ENCODE data around the gene PFDN1.

The PFDN1 gene

DNA sequence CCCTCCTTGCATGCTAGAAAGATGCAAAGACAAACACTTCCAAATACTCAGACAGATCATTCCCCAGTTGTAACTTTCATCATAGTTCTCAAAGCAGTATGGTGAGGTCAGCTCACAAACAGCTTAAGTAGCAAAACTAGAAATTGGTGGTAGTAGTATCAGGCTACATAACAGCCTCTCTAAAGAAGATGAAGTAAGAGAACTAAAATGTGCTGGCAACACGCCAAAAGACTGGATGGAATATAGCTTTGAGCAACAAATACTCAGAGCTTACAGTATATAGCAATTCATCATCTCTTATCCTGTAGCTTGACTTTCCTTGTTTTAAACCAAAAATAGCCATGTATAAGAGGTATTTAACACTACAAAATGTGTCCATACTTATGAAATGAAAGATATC lies 7.5 kb downstream of the PFDN1 start:
- no peak for DNase-seq (ENCODE audit: low read depth)

DNA sequence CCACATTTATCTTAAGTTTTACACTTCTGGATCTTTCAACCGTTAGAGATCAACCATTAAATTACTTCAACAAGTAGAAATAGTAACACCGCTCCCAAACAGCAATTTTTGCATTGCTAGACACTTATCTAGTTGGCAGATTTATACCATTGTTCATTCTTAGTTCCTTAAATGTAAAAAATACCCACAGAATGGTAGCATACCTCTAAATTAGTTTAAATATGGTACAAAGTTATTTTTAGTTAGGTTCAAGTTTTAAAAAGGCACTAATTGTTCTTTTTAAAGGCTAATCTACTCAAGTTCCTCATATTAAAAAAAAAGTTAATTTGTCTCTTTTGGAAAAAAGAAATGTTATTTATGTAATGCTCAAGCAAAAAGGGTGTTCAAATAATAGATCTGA lies 8.1 kb downstream of the PFDN1 start:
- no peak for DNase-seq (ENCODE audit: low read depth)

DNA sequence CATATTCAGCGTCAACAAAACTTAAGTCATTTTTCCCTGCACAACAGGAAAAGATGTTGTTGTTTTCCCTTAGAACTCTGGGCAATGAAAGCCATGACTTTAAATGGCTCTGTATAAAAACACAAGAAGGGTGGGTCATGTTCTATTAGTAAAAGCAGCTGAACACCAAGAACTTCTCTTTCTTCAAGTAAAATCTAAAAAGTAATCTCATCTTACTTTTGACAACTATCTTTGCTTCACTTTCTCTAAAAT lies 9.1 kb downstream of the PFDN1 start:
- DNase-seq (ENCODE audit: low read depth), result no peak

DNA sequence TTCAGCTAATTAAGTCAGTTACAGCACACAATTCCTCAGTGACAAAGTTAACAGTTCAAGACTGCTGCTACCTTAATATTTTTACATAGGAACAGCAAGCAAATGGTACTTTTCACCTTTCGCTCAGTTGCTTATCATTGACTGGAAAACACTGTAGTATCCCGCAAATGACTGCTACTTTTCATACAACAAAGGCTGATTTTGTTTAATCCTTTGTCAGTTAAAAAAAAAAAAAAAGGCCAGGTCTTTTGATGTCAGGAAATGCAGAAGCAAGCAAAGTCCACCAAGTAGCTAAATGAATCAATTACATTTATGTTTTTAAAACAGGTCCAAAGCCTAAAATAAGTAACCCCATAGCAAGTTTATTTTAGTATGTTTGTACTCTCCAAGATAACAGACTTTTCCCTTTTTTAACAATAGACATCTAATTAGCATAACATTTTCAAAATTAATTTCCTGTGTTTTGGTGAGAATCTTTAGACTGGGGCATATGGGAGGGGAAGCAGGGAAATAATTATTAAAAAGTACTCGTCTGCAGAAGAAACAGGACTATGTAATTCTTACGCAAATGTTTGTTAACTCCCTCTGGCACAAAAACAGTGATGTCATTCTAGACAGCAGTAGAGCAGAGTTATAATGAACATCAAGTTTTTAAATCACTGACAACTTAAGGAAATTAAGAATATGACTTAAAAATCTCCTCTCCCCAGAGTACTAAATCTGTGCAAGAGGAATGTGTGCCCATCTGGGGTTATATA lies 9.6 kb downstream of the PFDN1 start:
- DNase-seq (ENCODE audit: low read depth), result no peak

DNA sequence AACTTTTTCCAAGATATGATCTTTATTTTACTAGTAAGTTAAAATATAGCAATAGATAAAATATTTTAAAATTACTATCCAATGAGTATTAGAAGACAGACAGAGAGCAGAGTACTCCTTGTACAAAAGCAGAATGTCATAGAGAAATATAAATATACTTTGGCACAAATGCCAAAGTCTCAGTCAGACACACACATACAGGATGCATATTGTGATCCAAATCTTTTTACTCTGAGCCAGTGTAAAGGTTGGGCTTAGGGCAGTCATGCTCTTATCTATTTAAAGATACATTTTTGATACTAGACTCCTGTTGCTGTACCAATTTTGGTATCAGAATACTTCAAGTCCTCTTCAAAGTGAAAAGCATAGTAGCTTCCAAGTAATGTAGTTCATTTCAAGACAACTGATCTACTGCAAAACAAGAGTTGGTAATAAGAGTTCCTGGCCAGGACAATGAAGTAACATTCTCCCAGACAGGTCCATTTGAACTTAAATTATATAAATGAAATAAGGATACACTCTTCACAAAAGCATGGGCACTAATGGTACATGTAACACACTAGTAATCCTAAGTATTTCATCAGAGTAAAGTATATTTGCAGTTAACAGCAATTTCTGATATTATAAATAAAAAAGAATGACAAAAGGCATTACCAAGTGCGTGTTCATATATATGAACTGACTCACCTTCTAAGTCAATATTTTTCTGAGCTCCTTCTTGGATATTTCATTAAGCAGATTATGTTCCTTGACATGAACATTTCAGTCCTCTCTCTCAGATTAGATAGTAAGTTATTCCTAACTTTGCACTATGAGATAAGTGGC lies 10.5 kb downstream of the PFDN1 start:
- DNase-seq (ENCODE audit: low read depth), result no peak

DNA sequence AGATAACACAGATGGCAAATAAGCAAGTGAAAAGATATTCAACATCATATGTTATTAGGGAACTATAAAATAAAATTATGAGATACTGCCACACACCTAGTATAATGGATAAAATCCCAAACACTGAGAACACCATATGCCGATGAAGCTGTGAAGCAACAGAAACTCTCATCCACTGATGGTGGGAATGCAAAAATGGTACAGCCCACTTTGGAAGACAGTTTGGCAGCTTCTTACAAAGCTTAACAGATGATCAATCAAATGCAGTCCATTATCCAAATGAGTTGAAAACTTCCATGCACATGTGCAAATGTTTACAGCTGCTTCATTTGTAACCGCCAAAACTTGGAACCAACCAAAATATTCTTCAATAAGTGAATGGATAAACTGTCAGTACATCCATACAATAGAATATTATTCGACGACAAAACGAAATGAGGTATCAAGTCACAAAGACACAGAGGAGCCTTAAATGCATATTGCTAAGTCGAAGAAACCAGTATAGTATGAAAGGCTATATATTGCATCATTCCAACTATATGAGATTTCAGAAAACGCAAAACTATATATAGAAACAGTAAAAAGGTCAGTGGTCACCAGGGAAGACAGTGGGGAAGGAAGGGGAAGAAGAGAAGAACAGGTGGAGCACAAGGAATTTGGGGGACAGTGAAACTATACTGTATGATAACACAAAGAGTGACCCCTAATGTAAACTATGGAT lies 14.9 kb downstream of the PFDN1 start:
- DNase-seq (ENCODE audit: low read depth), result no peak

DNA sequence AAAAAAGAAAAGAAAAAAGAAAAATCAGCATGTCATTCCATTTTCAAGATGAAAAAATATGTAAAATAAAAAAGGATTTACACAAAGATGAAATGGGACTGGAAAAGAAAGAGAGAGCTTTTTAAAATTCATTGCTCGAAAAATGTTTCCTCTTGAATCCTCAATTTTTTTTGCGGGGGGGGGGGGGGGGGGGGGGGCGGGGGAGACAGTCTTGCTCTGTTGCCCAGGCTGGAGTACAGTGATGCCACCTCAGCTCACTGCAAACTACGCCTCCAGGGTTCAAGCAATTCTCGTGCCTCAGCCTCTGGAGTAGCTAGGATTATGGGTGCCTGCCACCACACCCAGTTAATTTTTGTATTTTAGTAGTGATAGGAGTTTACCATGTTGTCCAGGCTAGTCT lies 16.5 kb downstream of the PFDN1 start:
- no peak for DNase-seq (ENCODE audit: low read depth)

DNA sequence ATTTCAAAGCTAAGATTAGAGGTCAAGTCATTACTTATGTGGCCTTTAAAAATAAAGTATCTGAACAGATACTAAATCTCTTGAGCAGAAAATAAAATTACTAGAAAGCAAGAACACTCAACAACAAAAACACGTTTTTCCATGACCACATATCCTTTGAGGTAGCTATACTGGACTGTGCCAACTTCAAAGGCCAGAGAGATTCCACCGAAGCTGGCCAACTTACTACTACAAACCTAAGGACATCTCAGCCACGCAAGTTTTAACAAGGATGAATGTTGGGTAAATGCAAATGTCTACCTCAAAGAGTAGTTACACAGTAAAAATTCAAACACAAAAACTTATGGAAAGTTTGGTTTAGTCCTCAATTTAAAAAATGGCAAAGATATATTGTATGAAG lies 18.9 kb downstream of the PFDN1 start:
- DNase-seq (ENCODE audit: low read depth), result no peak

DNA sequence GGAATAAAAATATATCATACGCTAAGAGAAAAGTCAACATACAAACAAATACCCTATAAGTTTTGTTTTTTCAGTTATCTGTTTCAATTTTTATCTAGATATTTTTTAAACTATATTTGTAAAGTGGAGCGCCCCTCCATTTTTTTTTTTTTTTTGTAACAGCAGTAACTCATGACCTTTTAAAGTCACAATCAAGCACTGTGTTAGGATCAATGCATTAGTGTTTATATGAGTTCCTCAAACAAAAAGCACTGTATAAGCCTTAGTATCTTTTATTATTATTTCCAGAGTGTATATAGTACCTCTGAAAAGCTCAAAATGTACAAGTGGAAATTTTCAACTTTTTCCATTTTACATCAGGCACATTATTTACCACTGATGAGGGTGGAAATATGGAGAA lies 20.6 kb downstream of the PFDN1 start:
- no peak for DNase-seq (ENCODE audit: low read depth)

DNA sequence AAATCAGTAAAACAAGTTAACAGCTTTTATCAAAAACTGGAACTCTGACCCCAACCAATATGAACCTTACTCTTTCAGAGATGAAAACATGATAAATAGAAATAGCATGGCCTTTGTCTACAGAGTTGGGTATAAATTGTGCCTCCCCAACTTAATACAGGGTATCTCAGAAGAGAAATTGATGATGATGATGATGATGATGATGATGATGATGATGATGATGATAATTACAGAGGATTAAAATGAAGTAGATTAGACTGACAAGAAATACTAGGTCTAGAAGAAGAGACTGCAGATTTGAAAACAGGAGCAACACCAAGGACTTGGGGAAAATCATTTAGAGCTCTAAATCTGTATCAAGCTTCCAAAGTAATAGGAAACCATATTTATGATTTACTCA lies 27.1 kb downstream of the PFDN1 start:
- DNase-seq (ENCODE audit: low read depth), result no peak

DNA sequence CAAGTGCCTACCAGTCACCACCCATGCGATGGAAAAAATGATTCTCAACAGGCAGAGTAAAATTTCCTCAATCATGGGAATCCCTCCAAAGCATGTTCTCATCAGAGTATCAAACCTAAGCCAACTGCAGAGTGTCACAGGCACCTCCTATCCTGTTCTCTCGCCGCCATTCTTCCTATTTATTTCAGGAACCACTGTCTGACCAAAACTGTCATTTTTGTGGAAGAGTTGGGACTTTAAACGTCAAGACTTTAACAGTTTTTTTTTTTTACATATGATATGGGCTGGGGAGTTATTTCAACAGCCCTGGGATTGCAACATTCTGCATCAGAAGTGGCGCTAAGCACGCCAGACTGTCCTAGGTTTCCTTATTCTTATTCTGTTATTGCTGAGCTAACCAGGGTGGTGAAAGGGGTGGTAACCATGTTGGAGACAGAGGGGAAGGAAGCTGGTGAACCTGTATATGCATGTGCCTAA lies 29.5 kb downstream of the PFDN1 start:
- DNase-seq (ENCODE audit: low read depth), result no peak

DNA sequence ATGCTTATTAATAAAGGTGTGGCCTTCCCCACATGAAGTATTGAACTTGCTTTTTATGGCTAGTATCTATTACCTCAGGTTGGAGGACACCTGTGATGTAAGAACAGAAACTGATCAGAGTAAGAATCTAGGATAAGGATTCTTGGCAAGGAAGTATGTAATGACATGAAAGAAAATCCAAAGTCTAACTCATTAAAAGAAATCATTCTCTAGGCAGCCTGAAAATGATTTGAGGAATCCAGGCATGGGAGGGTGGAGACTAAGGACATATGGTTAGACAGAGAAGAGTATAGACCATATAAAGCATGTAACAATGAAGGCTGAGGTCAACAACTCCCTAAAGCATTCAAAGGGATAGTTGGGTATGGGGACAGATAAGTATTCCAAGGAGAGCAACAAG lies 32.9 kb downstream of the PFDN1 start:
- DNase-seq (ENCODE audit: low read depth), result no peak

DNA sequence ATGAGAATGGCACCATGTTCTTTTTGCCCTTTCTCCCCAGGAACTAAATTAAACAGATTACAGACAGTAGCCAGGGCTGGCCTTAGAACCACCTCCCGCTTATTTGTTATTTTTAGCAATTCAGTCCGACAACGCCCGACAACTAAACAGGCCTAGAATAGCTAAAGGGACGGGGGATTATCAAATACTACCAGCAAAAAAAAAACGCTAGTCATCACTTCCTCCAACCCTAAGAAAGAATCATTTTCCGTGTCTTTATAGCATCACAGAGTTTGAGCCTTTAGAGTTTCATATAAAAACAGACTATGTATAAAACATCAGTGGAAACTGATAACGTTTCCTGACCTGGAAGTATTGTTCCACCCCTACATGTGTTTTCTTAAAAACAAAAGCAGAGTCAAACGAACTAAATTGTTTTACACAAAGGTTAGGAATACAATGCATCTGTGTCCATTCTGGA lies 35.3 kb downstream of the PFDN1 start:
- DNase-seq (ENCODE audit: low read depth), result no peak

DNA sequence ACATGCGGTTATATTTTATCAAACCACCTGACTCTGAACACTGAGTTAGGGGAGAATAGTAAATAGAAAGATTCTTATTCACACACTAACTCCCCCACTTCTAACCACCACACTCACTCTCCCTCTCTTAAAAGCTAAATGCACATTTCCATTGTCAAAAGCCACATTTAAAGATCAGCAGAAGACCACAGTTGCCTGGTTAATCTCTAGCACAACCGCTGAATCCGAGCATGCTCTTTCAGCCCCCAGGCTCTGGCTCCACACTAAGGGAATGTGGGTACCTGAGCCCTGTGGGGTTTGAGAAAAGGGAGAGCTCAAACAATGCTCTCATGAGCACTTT lies 35.7 kb downstream of the PFDN1 start:
- no peak for DNase-seq (ENCODE audit: low read depth)

DNA sequence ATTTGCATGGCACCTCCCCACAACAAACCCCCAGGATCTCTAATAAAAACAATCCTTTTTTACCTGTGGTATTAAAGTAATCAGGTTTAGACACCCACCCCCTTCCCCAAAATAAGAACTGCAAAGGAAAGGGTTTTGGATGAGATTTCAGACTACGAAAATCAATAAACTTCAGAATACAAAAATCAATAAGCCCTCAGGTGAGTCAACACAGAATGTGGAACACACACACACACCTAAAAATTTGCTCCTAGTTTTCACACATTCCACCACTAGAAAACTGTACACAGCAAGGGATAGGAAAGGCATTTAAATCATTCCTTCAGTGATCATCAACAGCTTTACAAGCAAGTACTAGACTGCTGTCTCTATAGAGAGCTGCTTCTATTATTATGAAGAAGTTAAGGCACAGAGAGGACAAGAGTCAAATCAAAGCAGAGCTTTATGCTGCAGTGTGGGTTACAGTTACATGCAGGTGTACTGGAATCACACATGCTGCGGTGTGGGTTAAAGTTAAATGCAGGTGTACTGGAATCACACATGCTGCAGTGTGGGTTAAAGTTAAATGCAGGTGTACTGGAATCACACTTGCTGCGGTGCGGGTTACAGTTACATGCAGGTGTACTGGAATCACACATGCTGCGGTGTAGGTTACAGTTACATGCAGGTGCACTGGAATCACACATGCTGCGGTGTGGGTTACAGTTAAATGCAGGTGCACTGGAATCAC lies 36.3 kb downstream of the PFDN1 start:
- DNase-seq (ENCODE audit: low read depth), result no peak

DNA sequence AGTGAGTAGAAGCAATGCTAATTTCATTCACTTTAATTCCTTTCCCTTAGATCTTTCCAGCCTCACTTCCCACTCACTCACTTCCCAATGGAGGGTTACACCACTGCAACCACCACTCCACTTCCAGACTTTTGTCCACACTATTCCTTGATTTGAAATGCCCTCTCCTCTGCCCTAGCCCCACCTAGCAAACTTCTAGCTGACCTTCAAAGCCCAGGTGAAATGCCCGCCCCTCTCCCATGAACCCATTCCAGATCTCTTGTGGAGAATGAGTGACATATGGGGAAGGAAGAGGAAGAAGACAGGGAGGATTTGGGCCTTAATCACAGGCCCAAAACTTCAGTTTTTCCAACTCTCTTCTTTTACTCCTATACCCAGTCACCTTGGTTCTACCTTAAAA lies 37.1 kb downstream of the PFDN1 start:
- no peak for DNase-seq (ENCODE audit: low read depth)

DNA sequence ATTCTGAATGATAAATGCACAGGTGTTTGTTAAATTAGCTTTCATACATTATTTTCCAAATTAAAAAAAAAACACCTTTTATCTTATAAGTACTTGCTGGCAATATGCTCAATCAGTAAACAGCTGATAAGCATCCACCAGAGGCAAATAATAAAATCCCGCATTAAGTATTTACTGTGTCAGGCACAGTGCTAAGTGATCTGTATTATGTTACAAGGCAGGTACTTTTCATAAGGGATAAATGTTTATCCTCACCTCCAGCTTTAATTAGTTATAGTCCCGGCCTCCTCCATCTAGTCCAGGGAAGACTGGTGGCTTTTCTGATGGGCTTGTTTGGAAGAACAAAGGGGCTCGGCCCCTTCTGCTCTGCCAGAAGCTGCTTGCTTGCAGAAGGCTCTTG lies 40.1 kb downstream of the PFDN1 start:
- no peak for DNase-seq (ENCODE audit: low read depth)

DNA sequence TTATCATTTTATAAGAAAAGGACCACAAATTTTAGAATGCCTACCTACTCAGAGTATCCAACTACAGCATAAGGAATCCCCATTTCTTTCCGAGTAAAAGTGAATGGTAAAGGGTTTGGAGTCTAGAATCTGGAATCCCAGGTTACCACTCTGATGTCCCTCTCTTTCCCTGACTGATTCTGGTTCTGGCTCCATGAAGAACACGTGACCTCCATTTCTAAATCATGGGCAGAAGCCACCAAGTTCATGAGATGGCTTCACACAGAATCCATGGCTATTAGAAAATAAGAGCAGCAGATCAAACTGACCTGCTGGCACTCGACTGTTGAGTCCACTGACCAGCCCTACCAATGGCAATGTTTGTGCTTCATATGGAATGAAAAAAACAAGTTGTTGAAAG lies 40.7 kb downstream of the PFDN1 start:
- no peak for DNase-seq (ENCODE audit: low read depth)

DNA sequence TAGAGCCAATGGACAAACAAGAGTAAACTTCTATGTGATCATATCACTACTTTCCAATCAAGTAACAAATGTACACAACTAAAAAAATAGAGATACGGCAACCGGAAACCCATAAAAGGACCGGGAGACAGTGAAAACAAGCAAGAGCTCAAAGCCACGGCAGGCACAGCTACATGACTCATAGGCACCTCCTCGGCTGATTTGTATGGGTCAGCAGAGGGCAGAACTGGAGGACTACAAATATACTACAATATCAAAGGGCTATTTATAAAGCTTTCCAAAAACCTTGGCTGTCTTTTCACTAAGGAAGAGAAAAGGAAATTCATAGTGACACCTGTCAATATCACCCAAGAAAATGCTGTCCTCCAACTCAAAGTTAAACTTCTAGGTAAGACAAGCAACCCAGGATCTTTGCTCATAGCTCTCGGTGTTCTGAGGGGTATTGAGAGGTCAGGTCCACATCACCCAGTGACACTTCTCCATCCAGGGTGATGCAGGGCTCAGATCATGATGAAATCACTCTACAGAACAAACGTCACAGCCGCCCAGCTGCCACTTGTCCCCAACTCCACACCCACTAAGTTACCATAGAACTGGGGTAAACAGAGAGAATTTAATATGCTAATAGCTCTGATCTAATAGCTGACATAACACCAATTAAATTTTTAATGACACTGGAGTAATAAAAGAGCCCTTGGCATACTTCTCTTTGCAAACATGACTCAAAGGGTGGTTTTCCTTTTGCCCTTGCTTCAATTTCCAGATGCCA lies 41.3 kb downstream of the PFDN1 start:
- DNase-seq (ENCODE audit: low read depth), result no peak

DNA sequence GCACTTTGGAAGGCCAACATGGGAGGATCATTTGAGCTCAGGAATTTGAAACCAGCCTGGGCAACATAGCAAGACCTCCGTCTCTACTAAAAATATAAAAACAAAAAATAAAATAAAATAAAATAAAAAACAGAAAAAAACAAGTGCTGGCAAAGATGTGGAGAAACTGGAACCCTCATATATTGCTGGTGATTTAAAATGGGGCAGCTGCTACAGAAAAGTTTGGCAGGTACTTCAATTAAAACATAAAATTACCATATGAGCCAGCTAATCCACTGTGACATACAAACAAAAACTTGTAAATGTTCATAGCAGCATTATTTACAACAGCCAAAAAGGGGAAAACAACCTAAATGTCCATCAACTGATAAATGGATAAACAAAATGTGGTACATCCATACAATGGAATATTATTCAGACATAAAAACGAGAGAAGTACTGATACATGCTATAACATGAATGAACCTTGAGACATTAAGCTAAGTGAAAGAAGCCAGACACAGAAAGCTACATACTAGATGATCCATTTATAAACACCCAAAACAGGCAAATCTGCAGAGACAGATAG lies 42.7 kb downstream of the PFDN1 start:
- no peak for DNase-seq (ENCODE audit: low read depth)

DNA sequence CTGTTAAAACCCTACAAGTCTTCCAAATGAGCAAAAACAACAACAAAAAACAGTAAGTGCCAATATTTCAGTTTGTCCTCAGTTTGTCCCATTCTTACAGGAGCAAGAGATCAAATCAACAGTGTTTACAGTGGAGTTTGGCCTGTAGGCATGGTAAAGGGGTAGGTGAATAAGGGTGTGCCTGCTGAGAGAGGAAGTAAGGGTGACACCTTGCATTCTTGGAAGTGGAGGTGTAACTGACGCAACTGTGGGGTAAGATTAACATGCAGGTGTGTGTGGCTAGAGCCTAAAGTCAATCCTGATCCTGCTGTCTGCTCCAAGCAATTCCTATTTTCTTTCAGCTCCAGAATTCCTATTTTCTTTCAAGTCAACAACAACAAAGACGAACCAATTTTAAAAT lies 43.4 kb downstream of the PFDN1 start:
- no peak for DNase-seq (ENCODE audit: low read depth)
